BLaER1 treated with 17β-estradiol and CSF1 and Interleukin-3, amounts not matched to agents 10 nM and 100 nM (cell line): Measurements from ENCODE around the gene ATF2.

Experiments
- H3K27ac ChIP-seq, 11 experiments: shearing (Covaris generic); formaldehyde crosslinking; 2 replicates each; pipeline ENCODE4 v1.8.1; 2022
- H3K27me3 ChIP-seq, 11 experiments: shearing (Covaris generic); formaldehyde crosslinking; 2 replicates each; pipeline ENCODE4 v1.8.1; 2022
- H3K36me3 ChIP-seq, 11 experiments: shearing (Covaris generic); formaldehyde crosslinking; 2 replicates each; pipeline ENCODE4 v1.8.1; 2022
- H3K4me1 ChIP-seq, 10 experiments: shearing (Covaris generic); formaldehyde crosslinking; 2 replicates each; pipeline ENCODE4 v1.8.1; 2022
- H3K4me2 ChIP-seq, 11 experiments: shearing (Covaris generic); formaldehyde crosslinking; 2 replicates each; pipeline ENCODE4 v1.8.1; 2022
- H3K4me3 ChIP-seq, 10 experiments: shearing (Covaris generic); formaldehyde crosslinking; 2 replicates each; pipeline ENCODE4 v1.8.1; 2022
- H3K9ac ChIP-seq, 11 experiments: shearing (Covaris generic); formaldehyde crosslinking; 2 replicates each; pipeline ENCODE4 v1.8.1; 2022
- H3K9me3 ChIP-seq, 11 experiments: shearing (Covaris generic); formaldehyde crosslinking; replicated peaks in 1 of 11; 2 replicates each; pipeline ENCODE4 v1.8.1; 2022
- H4K20me1 ChIP-seq, 11 experiments: shearing (Covaris generic); formaldehyde crosslinking; 2 replicates each; pipeline ENCODE4 v1.8.1; 2022
- Cebpa-rat ChIP-seq, 11 experiments: shearing (Covaris generic); IDR thresholded peaks; 2 replicates each; pipeline ENCODE4 v1.8.1; 2022

ATF2 gene

DNA sequence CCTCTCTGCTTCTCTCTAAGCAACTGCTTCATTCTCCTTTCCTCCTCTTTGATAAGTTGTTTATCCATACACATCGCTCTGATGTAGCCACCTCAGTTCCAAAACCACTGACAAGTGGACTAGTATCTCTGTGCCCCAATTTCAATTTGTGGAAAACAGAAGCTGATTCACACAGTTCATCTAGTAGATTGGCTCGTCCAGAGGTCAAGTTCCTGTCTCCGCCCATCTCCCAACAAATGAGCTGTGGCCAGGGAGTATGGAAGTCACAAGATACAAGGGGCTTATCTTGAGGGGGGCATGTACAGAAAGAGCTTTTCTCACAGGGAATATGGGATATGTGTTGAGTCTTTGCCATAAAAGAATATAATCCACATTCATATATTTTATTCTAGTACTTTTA is 145.1 kb downstream of the ATF2 start:
- Histone ChIP-seq H4K20me1 (no peaks in the 10 kb centered on the region), H3K9ac (no peak overlapping the region), H3K36me3 (no peaks in the 10 kb centered on the region), H3K4me3 (no peak overlapping the region), H3K27ac (no peak overlapping the region), H3K9me3 (peaks cover 0 to 11% (median 0%) of the 10 kb centered on the region in 11 experiments; a peak in 5 of 22 replicates), H3K4me2 (no peak overlapping the region), H3K27me3 (no peaks in the 10 kb centered on the region), H3K4me1 (peaks cover 0 to 2% (median 0%) of the 10 kb centered on the region in 10 experiments; a peak in 1 of 20 replicates)
- TF ChIP-seq Cebpa-rat (IDR thresholded peaks at IDR 0.05) = no peak
